Neuronal stem cell (in vitro differentiated cells): ENCODE results near the gene CCDC88A.

ENCODE experiments used
- DNase-seq: peaks from one replicate; pipeline ENCODE4 v3.0.0-alpha.2; 2013; ENCODE audit warnings: low spot score
- H2AFZ ChIP-seq: one replicate; pipeline ENCODE4 v1.6.1; 2013; ENCODE audit warnings: mild to moderate bottlenecking, low read length, inconsistent platforms
- H2AK5ac ChIP-seq: 2 replicates; pipeline ENCODE4 v1.6.1; 2013; ENCODE audit warnings: low read depth, mild to moderate bottlenecking, inconsistent platforms, low read length, moderate library complexity, mixed read lengths
- H2BK120ac ChIP-seq: 2 replicates; pipeline ENCODE4 v1.6.1; 2013; ENCODE audit warnings: low read depth, mild to moderate bottlenecking, inconsistent platforms, low read length, moderate library complexity, mixed read lengths
- H2BK12ac ChIP-seq: one replicate; pipeline ENCODE4 v1.6.1; 2013; ENCODE audit warnings: low read length, inconsistent platforms
- H2BK15ac ChIP-seq: 2 replicates; pipeline ENCODE4 v1.6.1; 2013; ENCODE audit warnings: mild to moderate bottlenecking, low read length, inconsistent platforms, mixed read lengths
- H2BK5ac ChIP-seq: one replicate; pipeline ENCODE4 v1.6.1; 2013; ENCODE audit warnings: inconsistent platforms, mild to moderate bottlenecking, low read length, moderate library complexity
- H3K14ac ChIP-seq: one replicate; pipeline ENCODE4 v1.6.1; 2013; ENCODE audit warnings: low read length, inconsistent platforms
- H3K18ac ChIP-seq: 2 replicates; pipeline ENCODE4 v1.6.1; 2013; ENCODE audit warnings: low read length, inconsistent platforms
- H3K23ac ChIP-seq: 2 replicates; pipeline ENCODE4 v1.6.1; 2013; ENCODE audit warnings: low read depth, mild to moderate bottlenecking, mixed read lengths, low read length, inconsistent platforms; ENCODE audit not compliant: poor library complexity
- H3K27ac ChIP-seq: replicated peaks from 3 replicates; pipeline ENCODE4 v1.5.1; 2013; ENCODE audit warnings: low read length, inconsistent platforms
- H3K27me3 ChIP-seq, 3 experiments: 2 replicates each; pipeline ENCODE4 v1.6.1; 2013; ENCODE audit warnings: low read length in 3 of 3, mild to moderate bottlenecking in 2 of 3, inconsistent platforms in 1 of 3, low read depth in 1 of 3, mixed read lengths in 1 of 3, moderate library complexity in 1 of 3; ENCODE audit not compliant: control insufficient read depth in 3 of 3, insufficient read depth in 3 of 3
- H3K36me3 ChIP-seq, 2 donors: replicated peaks in 1 of 2; 2 replicates each; pipeline ENCODE4 v1.6.1; 2013; ENCODE audit warnings: low read length in 2 of 2; ENCODE audit not compliant: control insufficient read depth in 2 of 2, insufficient read depth in 2 of 2
- H3K4ac ChIP-seq: 2 replicates; pipeline ENCODE4 v1.6.1; 2013; ENCODE audit warnings: inconsistent platforms, mild to moderate bottlenecking, low read length, moderate library complexity
- H3K4me1 ChIP-seq, 2 donors: 1 replicate in 1 of 2; 2 replicates in 1 of 2; pipeline ENCODE4 v1.6.1; 2013; ENCODE audit warnings: low read length in 2 of 2, low read depth in 1 of 2; ENCODE audit not compliant: control insufficient read depth in 2 of 2, insufficient read depth in 1 of 2
- H3K4me2 ChIP-seq: one replicate; pipeline ENCODE4 v1.6.1; 2013; ENCODE audit warnings: mild to moderate bottlenecking, low read length, inconsistent platforms; ENCODE audit not compliant: insufficient read depth, poor library complexity, severe bottlenecking
- H3K4me3 ChIP-seq, 2 donors: 2 replicates each; pipeline ENCODE4 v1.5.1; 2013; ENCODE audit warnings: low read length in 2 of 2, mild to moderate bottlenecking in 2 of 2, inconsistent platforms in 1 of 2, moderate library complexity in 1 of 2
- H3K79me1 ChIP-seq: one replicate; pipeline ENCODE4 v1.6.1; 2013; ENCODE audit warnings: low read depth, mild to moderate bottlenecking, inconsistent platforms, low read length, moderate library complexity
- H3K9ac ChIP-seq: one replicate; pipeline ENCODE4 v1.6.1; 2013; ENCODE audit warnings: mild to moderate bottlenecking, low read depth, low read length, inconsistent platforms; ENCODE audit not compliant: poor library complexity
- H3K9me3 ChIP-seq, 2 donors: replicated peaks in 1 of 2; 2 replicates each; pipeline versions ENCODE3 to v1.6.1; 2013; ENCODE audit warnings: low read length in 2 of 2, mild to moderate bottlenecking in 2 of 2, inconsistent platforms in 1 of 2, low read depth in 1 of 2, mixed read lengths in 1 of 2, moderate library complexity in 1 of 2; ENCODE audit not compliant: control insufficient read depth in 2 of 2, insufficient read depth in 1 of 2
- H4K8ac ChIP-seq: one replicate; pipeline ENCODE4 v1.6.1; 2013; ENCODE audit warnings: low read depth, mild to moderate bottlenecking, inconsistent platforms, low read length, moderate library complexity
- H4K91ac ChIP-seq: one replicate; pipeline ENCODE4 v1.6.1; 2013; ENCODE audit warnings: low read length, low read depth, mild to moderate bottlenecking, inconsistent platforms; ENCODE audit not compliant: poor library complexity
- WGBS, 2 donors: extraction: QIAGEN DNeasy Blood & Tissue Kit; methylation state at CpG; one replicate each; pipeline ENCODE4 v1.1.7; 2013; ENCODE audit warnings: missing lambda C conversion rate in 2 of 2, mixed read lengths in 1 of 2; ENCODE audit not compliant: insufficient read length in 2 of 2, insufficient replicate concordance in 1 of 2; ENCODE audit errors: extremely low coverage in 2 of 2; 5-methylcytosine and 5-hydroxymethylcytosine counted together

CCDC88A gene

DNA sequence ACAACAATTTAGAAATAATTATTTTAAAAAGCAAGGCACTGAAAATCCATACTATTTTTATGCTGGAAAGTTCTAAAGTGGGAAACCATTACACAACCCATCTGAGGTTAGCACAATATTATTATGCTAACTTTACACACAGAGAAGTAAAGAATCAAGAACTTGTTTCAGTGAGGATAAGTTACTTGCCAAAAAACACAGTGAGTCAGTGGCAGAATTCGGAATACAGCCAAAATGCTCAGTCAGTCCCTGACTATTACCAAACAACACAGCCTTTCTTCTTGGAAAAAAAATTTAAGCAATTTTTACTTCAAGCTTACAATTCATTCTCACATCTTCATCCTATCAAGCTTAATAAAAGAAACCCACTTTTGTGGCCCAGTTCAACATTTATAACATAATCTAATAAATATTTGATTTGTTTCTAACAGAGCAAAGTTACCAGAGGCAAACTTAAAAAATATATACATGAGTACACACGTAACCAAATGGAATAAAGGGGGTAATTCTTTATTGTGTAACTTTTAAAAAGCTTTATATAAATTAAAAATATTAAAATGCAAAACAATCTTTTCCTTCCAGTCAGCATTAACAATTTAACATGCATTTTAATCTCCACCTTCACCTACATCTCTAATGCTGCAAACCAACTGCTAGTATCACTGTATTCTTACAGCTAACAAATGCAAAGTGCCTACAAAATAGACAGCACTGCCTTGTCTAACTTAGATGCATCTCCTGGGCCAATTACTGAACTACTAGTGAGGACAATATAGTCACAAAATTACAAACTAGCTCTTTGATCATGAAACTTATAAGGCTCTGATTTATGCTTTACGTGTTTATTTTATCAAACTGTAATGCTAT lies 55.2 kb downstream of the CCDC88A start:
- H3K23ac ChIP-seq, result no peak overlapping the region
- no peak overlapping the region for H3K14ac ChIP-seq
- H3K27me3 ChIP-seq, result no peaks in the 10 kb centered on the region
- no peak overlapping the region for H3K4me2 ChIP-seq
- no peak overlapping the region for H2BK12ac ChIP-seq
- H2BK15ac ChIP-seq, result no peak overlapping the region
- no peak overlapping the region for H3K4ac ChIP-seq
- no peak for DNase-seq
- H2AFZ ChIP-seq, result no peak overlapping the region
- H3K9me3 ChIP-seq, result no peaks in the 10 kb centered on the region
- H2BK120ac ChIP-seq, result no peak overlapping the region
- H3K18ac ChIP-seq, result no peak overlapping the region
- peaks cover 0 to 51% of the 10 kb centered on the region in 2 donors for H3K36me3 ChIP-seq
- no peak overlapping the region for H3K27ac ChIP-seq
- H4K8ac ChIP-seq, result no peak overlapping the region
- H4K91ac ChIP-seq, result no peak overlapping the region
- H2BK5ac ChIP-seq, result no peak overlapping the region
- no peak overlapping the region for H3K9ac ChIP-seq
- WGBS, 2 donors, result no CpG with 5 or more reads among the region's 3 CpGs
- H3K4me1 ChIP-seq, result no peaks in the 10 kb centered on the region
- no peak overlapping the region for H2AK5ac ChIP-seq
- H3K79me1 ChIP-seq, result no peaks in the 10 kb centered on the region
- no peak overlapping the region for H3K4me3 ChIP-seq

DNA sequence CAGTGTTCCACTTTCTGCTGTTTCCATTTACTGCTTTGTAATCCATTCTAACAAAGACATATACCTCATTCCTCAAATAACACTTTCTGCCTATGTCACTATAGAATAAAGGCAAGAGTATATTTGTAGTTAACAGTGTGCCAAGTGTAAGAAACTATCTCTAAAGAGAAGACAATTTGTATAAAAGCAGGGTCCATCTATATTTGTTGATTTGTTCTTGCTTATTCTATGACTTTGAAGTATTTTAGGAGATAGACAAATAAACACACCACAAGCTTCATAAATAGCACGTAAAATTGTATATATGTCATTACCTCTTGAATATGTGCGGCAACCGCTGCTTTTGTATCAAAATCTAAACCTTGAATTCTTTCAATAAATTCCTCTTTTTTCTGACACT lies 56.0 kb downstream of the CCDC88A start:
- no peak overlapping the region for H3K18ac ChIP-seq
- no peak overlapping the region for H3K4me2 ChIP-seq
- no peaks in the 10 kb centered on the region for H3K27me3 ChIP-seq
- no peak overlapping the region for H4K91ac ChIP-seq
- WGBS, 2 donors, result no CpG with 5 or more reads among the region's 3 CpGs
- H3K27ac ChIP-seq, result no peak overlapping the region
- no peak overlapping the region for H2AK5ac ChIP-seq
- H4K8ac ChIP-seq, result no peak overlapping the region
- H3K9me3 ChIP-seq, result no peaks in the 10 kb centered on the region
- H2BK5ac ChIP-seq, result no peak overlapping the region
- no peak overlapping the region for H2AFZ ChIP-seq
- no peak overlapping the region for H3K23ac ChIP-seq
- H3K36me3 ChIP-seq, result peaks cover 0 to 55% of the 10 kb centered on the region in 2 donors
- H3K79me1 ChIP-seq, result no peaks in the 10 kb centered on the region
- no peak overlapping the region for H3K9ac ChIP-seq
- H3K4me1 ChIP-seq, result no peaks in the 10 kb centered on the region
- no peak for DNase-seq
- H2BK120ac ChIP-seq, result no peak overlapping the region
- no peak overlapping the region for H3K4me3 ChIP-seq
- no peak overlapping the region for H3K4ac ChIP-seq
- no peak overlapping the region for H3K14ac ChIP-seq
- no peak overlapping the region for H2BK15ac ChIP-seq
- no peak overlapping the region for H2BK12ac ChIP-seq

DNA sequence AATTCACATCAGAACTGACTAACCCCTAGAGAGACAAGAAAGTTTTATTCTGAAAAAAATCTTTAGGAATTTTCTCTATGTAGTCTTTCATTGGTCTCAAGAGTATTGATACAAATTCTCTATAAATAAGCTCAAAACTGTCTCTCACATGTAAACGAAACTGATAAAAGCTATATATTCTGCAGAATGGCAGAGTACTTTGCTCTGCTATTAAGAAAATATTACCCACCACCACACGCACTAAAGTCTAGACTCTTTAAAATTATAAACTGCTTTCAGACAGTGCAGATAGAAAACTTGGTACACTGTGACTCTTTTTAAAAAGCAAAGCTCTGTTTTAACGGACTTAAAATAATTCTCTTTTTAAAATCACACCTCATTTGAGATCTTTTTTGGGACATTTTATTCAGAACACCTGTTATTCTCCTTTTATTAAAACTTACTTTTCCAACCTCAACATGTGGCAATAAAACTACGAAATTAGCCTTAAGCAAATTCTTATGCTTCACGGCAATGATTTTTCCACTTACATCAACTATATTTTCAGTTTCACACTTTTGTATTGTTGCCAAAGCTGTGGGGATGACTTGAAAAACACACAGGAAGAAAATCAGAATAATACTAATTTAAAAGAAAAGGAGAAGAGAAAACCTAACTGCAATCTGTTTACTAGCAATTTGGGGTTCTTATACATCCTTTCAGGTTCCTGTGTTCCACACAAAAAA lies 58.0 kb downstream of the CCDC88A start:
- Histone ChIP-seq H3K4ac (no peak overlapping the region), H2BK15ac (no peak overlapping the region), H3K14ac (no peak overlapping the region), H2AFZ (no peak overlapping the region), H2BK5ac (no peak overlapping the region), H4K91ac (no peak overlapping the region), H3K27ac (no peak overlapping the region), H3K9ac (no peak overlapping the region), H4K8ac (no peak overlapping the region), H3K4me1 (no peaks in the 10 kb centered on the region), H3K9me3 (no peaks in the 10 kb centered on the region), H3K4me3 (no peak overlapping the region), H2BK120ac (no peak overlapping the region), H3K23ac (no peak overlapping the region), H3K79me1 (no peaks in the 10 kb centered on the region), H2AK5ac (no peak overlapping the region), H3K18ac (no peak overlapping the region), H3K4me2 (no peak overlapping the region), H3K27me3 (no peaks in the 10 kb centered on the region), H2BK12ac (no peak overlapping the region), H3K36me3 (peaks cover 0 to 61% of the 10 kb centered on the region in 2 donors)
- no peak for DNase-seq
- WGBS, 2 donors, result no CpG with 5 or more reads among the region's 5 CpGs

DNA sequence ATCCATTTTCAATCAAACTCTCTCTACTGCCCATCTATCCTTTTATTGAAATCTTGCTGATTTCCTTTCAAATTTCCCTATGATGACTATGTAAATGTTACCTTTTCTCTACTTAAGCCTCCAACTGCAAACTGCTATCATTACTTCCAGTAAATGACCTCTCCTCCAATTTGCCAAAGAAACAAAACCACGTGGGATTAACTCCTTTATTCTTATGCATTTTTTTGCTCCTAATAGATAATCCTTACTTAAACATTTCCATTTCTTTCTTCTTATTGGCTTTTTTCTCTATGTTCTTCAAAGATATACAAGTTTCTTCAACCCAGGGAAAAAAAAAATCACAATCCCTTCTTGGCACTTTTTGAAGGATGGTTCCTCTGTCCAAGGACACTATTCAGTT lies 61.2 kb downstream of the CCDC88A start:
- Histone ChIP-seq H3K4ac (no peak overlapping the region), H4K91ac (no peak overlapping the region), H2BK15ac (no peak overlapping the region), H3K36me3 (peaks cover 4 to 84% of the 10 kb centered on the region in 2 donors), H2BK120ac (no peak overlapping the region), H3K23ac (no peak overlapping the region), H3K4me1 (no peaks in the 10 kb centered on the region), H3K4me3 (no peak overlapping the region), H2BK5ac (no peak overlapping the region), H3K18ac (no peak overlapping the region), H2AFZ (no peak overlapping the region), H2AK5ac (no peak overlapping the region), H3K9ac (no peak overlapping the region), H3K14ac (no peak overlapping the region), H4K8ac (no peak overlapping the region), H3K9me3 (no peaks in the 10 kb centered on the region), H3K27me3 (no peaks in the 10 kb centered on the region), H2BK12ac (no peak overlapping the region), H3K79me1 (no peaks in the 10 kb centered on the region), H3K4me2 (no peak overlapping the region), H3K27ac (no peak overlapping the region)
- WGBS, 2 donors, result no CpG with 5 or more reads among the region's 1 CpG
- no peak for DNase-seq
